ENCODE measurements around the gene PLA2G4A.

GRCh38 chr1:186849826-186850225 lies 21.1 kb downstream of the PLA2G4A start:
- no peak for TF ChIP-seq CTCF (IDR thresholded peaks at IDR 0.05)
- no peak for TF ChIP-seq POLR2A (IDR thresholded peaks at IDR 0.05)
